Measurements from ENCODE around the gene CCDC57. TPM values are rescaled to one million over a fixed set of nuclear protein-coding genes. Genes with fewer than 3 reads are reported as not detected.

The CCDC57 gene
- polyA plus RNA-seq, 3 donors, result 17.1 to 43.8 (median 20.1) TPM

GRCh38 chr17:82094931-82095776, 117.5 kb downstream of the CCDC57 start:
- Mint-ChIP-seq H3K36me3 (peaks cover 10 to 21% of the 10 kb centered on the region in 2 donors), H3K9me3 (no peaks in the 10 kb centered on the region), H3K4me3 (no peak overlapping the region), H3K4me1 (peaks cover 14% of the 10 kb centered on the region), H3K27ac (no peak overlapping the region), H3K27me3 (ENCODE audit: low read depth in 3 of 3) (peaks cover 0 to 4% (median 0%) of the 10 kb centered on the region in 3 donors)
- Histone ChIP-seq H4K20me1 (ENCODE audit: insufficient read depth, low read length) (no peaks in the 10 kb centered on the region), H3K4me1 (ENCODE audit: control insufficient read depth in 1 of 2, insufficient read depth in 2 of 2, low read length in 2 of 2) (peaks cover 20 to 37% of the 10 kb centered on the region in 2 donors), H3K9ac (ENCODE audit: insufficient read depth, low read length, poor library complexity, severe bottlenecking) (no peak overlapping the region), H3K9me3 (replicated peaks in 1 of 2; ENCODE audit: control insufficient read depth in 1 of 2, insufficient read depth in 1 of 2, low read length in 2 of 2) (no peaks in the 10 kb centered on the region), H3K4me3 (replicated peaks in 1 of 3; ENCODE audit: low read depth in 2 of 3, low read length in 3 of 3) (no peak overlapping the region), H3K36me3 (replicated peaks in 1 of 2; ENCODE audit: control insufficient read depth in 1 of 2, insufficient read depth in 2 of 2, low read length in 2 of 2) (peaks cover 39 to 40% of the 10 kb centered on the region in 2 donors), H2AFZ (ENCODE audit: insufficient read depth, low read depth, low read length, poor library complexity, severe bottlenecking) (no peak overlapping the region), H3K4me2 (replicated peaks; ENCODE audit: extremely low read depth, low read length, poor library complexity, severe bottlenecking) (no peak overlapping the region), H3K27me3 (ENCODE audit: control insufficient read depth in 2 of 2, insufficient read depth in 2 of 2, low read length in 2 of 2) (no peaks in the 10 kb centered on the region), H3K79me2 (ENCODE audit: insufficient read depth, low read length) (peaks cover 6% of the 10 kb centered on the region), H3K27ac (ENCODE audit: low read depth in 1 of 2, low read length in 2 of 2) (no peak overlapping the region)
- no peak for DNase-seq
- intact Hi-C loops (cut with micrococcal nuclease), result loop anchor here in 1 of 2 donors (5.0 to 10.0 kb wide), 2 partner anchors 43 to 60 kb away; partner anchors contain the start of genes DCXR, GPS1, RAC3 and RFNG
- TF ChIP-seq, protein P1, sequence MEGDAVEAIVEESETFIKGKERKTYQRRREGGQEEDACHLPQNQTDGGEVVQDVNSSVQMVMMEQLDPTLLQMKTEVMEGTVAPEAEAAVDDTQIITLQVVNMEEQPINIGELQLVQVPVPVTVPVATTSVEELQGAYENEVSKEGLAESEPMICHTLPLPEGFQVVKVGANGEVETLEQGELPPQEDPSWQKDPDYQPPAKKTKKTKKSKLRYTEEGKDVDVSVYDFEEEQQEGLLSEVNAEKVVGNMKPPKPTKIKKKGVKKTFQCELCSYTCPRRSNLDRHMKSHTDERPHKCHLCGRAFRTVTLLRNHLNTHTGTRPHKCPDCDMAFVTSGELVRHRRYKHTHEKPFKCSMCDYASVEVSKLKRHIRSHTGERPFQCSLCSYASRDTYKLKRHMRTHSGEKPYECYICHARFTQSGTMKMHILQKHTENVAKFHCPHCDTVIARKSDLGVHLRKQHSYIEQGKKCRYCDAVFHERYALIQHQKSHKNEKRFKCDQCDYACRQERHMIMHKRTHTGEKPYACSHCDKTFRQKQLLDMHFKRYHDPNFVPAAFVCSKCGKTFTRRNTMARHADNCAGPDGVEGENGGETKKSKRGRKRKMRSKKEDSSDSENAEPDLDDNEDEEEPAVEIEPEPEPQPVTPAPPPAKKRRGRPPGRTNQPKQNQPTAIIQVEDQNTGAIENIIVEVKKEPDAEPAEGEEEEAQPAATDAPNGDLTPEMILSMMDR (IDR thresholded peaks at IDR 0.05), result no peak
- WGBS (ENCODE audit: insufficient coverage), result 95% methylated on average over 33 of the region's 37 CpGs

- Mint-ChIP-seq H3K4me3 (no peak overlapping the region), H3K4me1 (peaks cover 5% of the 10 kb centered on the region), H3K27me3 (ENCODE audit: low read depth in 3 of 3) (no peaks in the 10 kb centered on the region), H3K27ac (no peak overlapping the region), H3K9me3 (no peaks in the 10 kb centered on the region), H3K36me3 (peaks cover 12 to 37% of the 10 kb centered on the region in 2 donors)
- 97% methylated on average over 27 of the region's 40 CpGs for WGBS (ENCODE audit: insufficient coverage)
- no peak overlapping the region for H2AFZ ChIP-seq (ENCODE audit: insufficient read depth, low read depth, low read length, poor library complexity, severe bottlenecking)
- H3K4me2 ChIP-seq (replicated peaks; ENCODE audit: extremely low read depth, low read length, poor library complexity, severe bottlenecking), result no peak overlapping the region
- H3K27ac ChIP-seq (ENCODE audit: low read depth in 1 of 2, low read length in 2 of 2), result no peak overlapping the region
- H4K20me1 ChIP-seq (ENCODE audit: insufficient read depth, low read length), result no peaks in the 10 kb centered on the region
- TF ChIP-seq, protein P1 (IDR thresholded peaks at IDR 0.05), result no peak
- no peaks in the 10 kb centered on the region for H3K27me3 ChIP-seq (ENCODE audit: control insufficient read depth in 2 of 2, insufficient read depth in 2 of 2, low read length in 2 of 2)
- H3K4me1 ChIP-seq (ENCODE audit: control insufficient read depth in 1 of 2, insufficient read depth in 2 of 2, low read length in 2 of 2), result peaks cover 9 to 19% of the 10 kb centered on the region in 2 donors
- intact Hi-C loops (cut with micrococcal nuclease), result loop anchor here in 1 of 2 donors (10.0 kb wide), 1 partner anchor 58 kb away; the partner anchor contains the start of genes DCXR and RAC3
- H3K36me3 ChIP-seq (replicated peaks in 1 of 2; ENCODE audit: control insufficient read depth in 1 of 2, insufficient read depth in 2 of 2, low read length in 2 of 2), result peaks cover 58 to 59% of the 10 kb centered on the region in 2 donors
- no peak overlapping the region for H3K4me3 ChIP-seq (replicated peaks in 1 of 3; ENCODE audit: low read depth in 2 of 3, low read length in 3 of 3)
- no peaks in the 10 kb centered on the region for H3K9me3 ChIP-seq (replicated peaks in 1 of 2; ENCODE audit: control insufficient read depth in 1 of 2, insufficient read depth in 1 of 2, low read length in 2 of 2)
- no peak for DNase-seq
- H3K9ac ChIP-seq (ENCODE audit: insufficient read depth, low read length, poor library complexity, severe bottlenecking), result no peak overlapping the region
- peaks cover 6% of the 10 kb centered on the region for H3K79me2 ChIP-seq (ENCODE audit: insufficient read depth, low read length)
Observed at GRCh38 chr17:82092995-82093751, 119.5 kb downstream of the CCDC57 start.

All from CD14-positive monocyte (primary cell).